NCI-H1417 (cell line): Measurements from ENCODE around the gene ELAPOR1.
A peak's percentile ranks its signal among the peaks of the same experiment; 100 is the strongest.
"Not testable (repeated sequence)": the region's sequence is repeated elsewhere in the genome, so short reads cannot be mapped to it uniquely, and the experiment has no call there.

Source experiments
- DNase-seq, 3 experiments: peaks; one replicate each; lab custom pipeline; 2025; lab: John Stamatoyannopoulos, UW

Gene ELAPOR1

DNA sequence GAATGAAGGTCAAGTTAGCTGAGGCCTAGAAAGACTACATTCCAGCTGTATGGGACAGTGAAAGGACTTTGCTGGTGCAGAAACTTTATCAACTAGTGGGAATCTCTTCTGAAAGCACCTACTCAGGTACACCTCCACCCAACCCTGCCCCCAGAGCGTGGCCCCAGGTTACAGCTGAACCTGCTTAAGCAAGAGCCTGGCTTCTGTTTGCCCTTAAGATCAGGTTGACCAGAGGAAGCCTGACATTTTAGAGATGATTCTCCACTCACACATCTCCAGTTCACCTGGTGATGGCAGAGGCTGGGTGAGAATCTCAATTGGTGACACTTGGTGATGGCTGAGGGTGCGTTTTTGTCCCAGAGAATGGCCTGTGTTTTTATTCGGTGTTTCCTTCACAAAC, 24.0 kb downstream of the ELAPOR1 start:
- DNase-seq = no peak

DNA sequence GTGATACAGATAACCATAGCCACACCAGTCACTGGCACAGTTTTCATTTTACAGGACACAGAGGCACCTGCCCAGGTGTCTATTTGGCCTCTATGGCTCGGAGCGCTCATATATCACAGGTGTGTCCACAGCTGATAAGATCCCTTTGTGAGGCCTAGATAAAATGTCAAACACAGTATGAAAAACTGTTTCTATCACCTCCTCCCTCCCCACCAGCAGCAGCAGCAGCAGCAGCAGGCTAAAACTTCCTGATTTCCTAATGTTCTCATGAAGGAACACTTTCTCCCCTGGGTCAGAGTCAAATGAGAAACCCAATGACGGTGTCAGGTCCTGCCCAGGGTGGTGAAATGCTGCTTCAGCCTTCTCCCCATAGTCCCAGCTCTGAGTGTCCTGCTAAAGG, 24.4 kb downstream of the ELAPOR1 start:
- no peak for DNase-seq

GRCh38 chr1:109140392-109140791, 26.5 kb downstream of the ELAPOR1 start:
- no peak for DNase-seq

DNA sequence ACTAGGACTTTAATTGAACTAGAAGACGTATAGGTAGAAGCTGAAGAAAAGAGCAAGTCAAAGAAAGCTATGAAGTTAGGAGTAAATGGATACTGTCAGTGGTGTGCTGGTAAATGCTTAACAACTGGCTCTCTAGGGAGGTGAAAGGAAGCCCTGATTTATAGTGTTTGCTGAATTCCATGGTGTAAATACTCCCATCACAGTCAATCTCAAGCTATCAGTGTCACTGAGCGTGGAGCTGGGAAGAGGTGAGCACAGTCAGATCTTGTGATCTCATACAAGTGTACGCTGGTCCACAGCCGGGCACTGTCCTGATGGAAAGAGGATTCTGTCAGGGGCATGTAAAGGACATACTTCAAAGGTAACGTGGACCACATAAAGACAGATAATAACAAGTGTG, 28.3 kb downstream of the ELAPOR1 start:
- DNase-seq = no peak

GRCh38 chr1:109142725-109143124, 28.8 kb downstream of the ELAPOR1 start:
- DNase-seq = not testable (repeated sequence)

GRCh38 chr1:109148987-109149561, 35.2 kb downstream of the ELAPOR1 start:
- peak in 1 of 3 experiments; percentile 33 for DNase-seq

- DNase-seq = no peak
Measured at GRCh38 chr1:109149874-109150601, 36.1 kb downstream of the ELAPOR1 start.

- DNase-seq = peak in 2 of 3 experiments; percentile 33 to 51
Measured at GRCh38 chr1:109151146-109151990, 37.5 kb downstream of the ELAPOR1 start.

GRCh38 chr1:109152196-109152595, 38.3 kb downstream of the ELAPOR1 start:
- DNase-seq = no peak

GRCh38 chr1:109156916-109157385, 43.0 kb downstream of the ELAPOR1 start:
- DNase-seq = no peak

DNA sequence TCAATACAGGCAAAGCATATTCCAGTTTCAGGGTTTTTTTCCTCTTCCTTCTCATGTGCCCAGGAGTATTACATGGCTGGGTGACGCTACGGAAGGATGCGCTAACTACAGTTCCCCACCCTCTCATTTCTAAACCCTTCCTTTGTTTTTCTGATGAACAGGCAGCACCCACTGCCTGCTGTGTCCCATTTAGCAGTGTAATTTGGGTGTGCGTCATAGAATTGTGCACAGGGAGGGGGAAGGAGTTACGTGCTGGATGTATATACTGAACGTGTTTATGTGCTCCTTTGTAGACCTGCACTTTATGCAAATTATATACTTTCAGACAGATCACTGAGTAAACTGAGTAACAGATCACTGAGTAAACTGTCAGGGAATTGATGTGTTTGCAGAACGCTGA, 44.5 kb downstream of the ELAPOR1 start:
- DNase-seq = peak in 2 of 3 experiments; percentile 60 to 87

DNA sequence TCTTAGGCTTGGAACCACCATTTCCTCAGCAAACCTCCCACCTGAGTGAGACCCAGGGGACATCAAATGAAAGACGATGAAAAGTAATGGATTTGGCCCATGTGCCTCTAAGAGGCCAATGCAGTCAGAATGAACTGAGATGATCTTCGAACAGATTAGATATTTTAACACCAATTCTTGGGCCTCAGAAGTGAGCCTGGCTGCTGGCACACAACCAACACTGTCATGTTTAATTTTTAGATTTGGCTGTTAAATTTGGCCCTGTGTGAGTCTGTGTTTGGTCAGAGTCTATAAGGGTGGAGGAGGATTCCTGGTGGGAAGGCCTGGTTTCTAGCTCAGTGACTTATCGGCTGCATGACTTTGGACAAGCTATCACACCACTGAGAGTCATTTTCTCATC, 45.4 kb downstream of the ELAPOR1 start:
- no peak for DNase-seq

DNA sequence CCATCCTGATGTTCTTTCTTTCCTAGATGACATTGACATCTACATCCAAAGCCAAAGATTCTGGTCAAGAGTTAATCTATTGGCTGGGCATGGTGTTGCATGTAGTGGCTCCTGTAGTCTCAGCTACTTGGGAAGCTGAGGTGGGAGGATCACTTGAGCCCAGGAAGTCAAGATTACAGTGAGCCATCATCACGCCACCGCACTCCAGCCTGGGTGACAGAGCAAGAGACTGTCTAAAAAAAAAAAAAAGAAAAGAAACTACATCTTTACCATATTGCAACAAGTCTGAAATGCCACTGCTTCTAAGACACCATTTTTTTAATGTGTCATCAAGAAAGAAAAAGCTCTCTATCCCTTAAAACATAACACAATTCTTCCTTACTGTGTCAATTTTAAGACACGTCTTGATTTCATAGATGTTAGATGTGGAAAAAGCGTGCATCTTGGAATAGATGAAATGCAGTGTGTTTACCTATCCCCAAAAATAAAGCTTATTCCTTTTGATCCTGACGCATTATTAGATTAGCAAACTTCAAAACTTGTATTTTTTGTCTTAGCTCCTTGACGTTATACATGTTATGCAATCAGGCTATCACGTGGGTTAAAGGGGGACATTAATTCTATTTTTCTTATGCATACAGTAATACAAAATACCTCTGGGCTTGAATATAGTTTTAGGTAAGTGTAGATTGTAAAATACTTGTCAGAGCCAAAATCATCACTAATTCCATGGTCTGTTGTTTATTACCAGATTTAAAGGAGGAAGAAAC, 46.3 kb downstream of the ELAPOR1 start:
- no peak for DNase-seq

- DNase-seq = no peak
Measured at GRCh38 chr1:109161858-109162606, 48.1 kb downstream of the ELAPOR1 start.

DNA sequence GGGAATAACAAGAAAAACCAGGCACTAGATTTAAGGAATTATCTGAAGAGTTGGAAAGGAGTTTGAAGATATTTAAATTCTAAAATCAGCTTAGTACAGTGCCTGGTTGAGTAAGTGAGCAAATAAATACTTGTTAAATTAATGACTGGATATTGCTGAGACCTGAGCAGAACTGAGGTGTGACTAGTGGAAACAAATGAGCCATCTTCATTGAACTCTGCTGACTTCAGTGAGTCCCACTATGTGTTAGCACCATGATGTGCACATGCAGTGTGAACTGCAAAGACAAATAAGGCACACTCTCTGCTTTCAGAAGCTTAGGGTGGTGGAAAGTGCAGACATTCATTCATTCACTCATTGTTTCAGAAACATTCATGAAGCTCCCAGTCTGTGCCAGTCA, 48.7 kb downstream of the ELAPOR1 start:
- no peak for DNase-seq

DNA sequence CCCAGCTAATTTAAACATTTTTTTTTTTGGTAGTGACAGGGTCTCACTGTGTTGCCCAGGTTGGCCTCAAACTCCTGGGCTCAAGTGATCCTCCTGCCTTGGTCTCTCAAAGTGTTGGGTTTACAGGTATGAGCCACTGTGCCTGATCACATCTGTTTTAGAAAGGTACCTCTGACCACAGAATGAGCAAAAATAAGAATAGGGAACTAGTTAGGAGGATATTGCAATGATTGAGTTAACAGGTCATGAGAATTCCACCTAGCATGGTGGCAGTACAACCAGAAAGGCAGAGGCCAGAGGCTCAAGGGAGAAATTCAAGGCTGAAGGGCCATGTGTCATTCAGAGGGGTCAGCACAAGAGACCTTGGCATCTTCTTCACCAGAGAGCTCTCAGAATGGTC, 49.6 kb downstream of the ELAPOR1 start:
- DNase-seq = no peak
